Ovary (tissue), 9 donors: Measurements from ENCODE around the gene ZNF385C. TPM values are rescaled to one million over a fixed set of nuclear protein-coding genes. Genes with fewer than 3 reads are reported as not detected.

ENCODE experiments used
- DNase-seq, 5 donors: peaks; one replicate each; pipeline ENCODE4 v3.0.0-alpha.2; 2019 to 2020
- H3K27ac ChIP-seq, 2 donors: fragments of 200-600 bp; one replicate each; pipeline versions ENCODE4 v1.5.1 to v1.8.0; 2019 to 2022
- H3K27me3 ChIP-seq: fragments of 200-600 bp; one replicate; pipeline ENCODE4 v1.8.0; 2022
- H3K36me3 ChIP-seq: fragments of 200-600 bp; sonication (generic); one replicate; pipeline ENCODE4 v1.5.1; 2019
- H3K4me1 ChIP-seq: one replicate; pipeline ENCODE4 v1.8.1; 2013; ENCODE audit warnings: mild to moderate bottlenecking, moderate library complexity; ENCODE audit not compliant: insufficient read depth
- H3K4me3 ChIP-seq: fragments of 200-600 bp; sonication (generic); one replicate; pipeline ENCODE4 v1.5.1; 2017
- H3K9me3 ChIP-seq, 2 donors: fragments of 200-600 bp in 1 of 2; sonication (generic) in 1 of 2; one replicate each; pipeline versions ENCODE4 v1.5.1 to v1.8.1; 2013 to 2019; ENCODE audit warnings: mild to moderate bottlenecking in 1 of 2, moderate library complexity in 1 of 2
- CTCF ChIP-seq, 3 donors: fragments of 450-650 bp in 2 of 3; fragments of 200-600 bp in 1 of 3; IDR thresholded peaks; one replicate each; pipeline versions ENCODE4 v1.5.1 to v1.8.0; 2016 to 2022; ENCODE audit warnings: antibody characterized with exemption in 3 of 3, mild to moderate bottlenecking in 1 of 3
- EP300 ChIP-seq: sonication (generic); formaldehyde crosslinking; IDR thresholded peaks from one replicate; pipeline ENCODE4 v1.6.1; 2017; ENCODE audit warnings: antibody characterized with exemption
- POLR2A ChIP-seq: fragments of 450-650 bp; IDR thresholded peaks from one replicate; pipeline ENCODE4 v1.6.1; 2017; ENCODE audit warnings: antibody characterized with exemption, mild to moderate bottlenecking, moderate library complexity
- whole genome bisulfite sequencing, 3 donors: extraction: QIAGEN DNeasy Blood & Tissue Kit in 1 of 3; methylation state at CpG; one replicate each; pipeline versions ENCODE4 v1.1.5 to v1.1.7; 2013 to 2017; 5-methylcytosine and 5-hydroxymethylcytosine counted together
- intact Hi-C, 4 donors: fragments of 100-400 bp; cut with DNase I; formaldehyde crosslinking; loops; one replicate each; pipeline versions ENCODE4 v1.11.0 to v1.15.1; 2022 to 2023
- polyA plus RNA-seq, 2 donors: library from polyadenylated mRNA; stranded (reverse); fragments of 200-250 nt in 1 of 2; fragments of 350-450 nt in 1 of 2; fragmentation: Illumina TruSeq in 1 of 2; extraction: RNeasy Lipid Tissue Mini Kit (QIAGEN cat#74804) in 1 of 2; gene quantifications; one replicate each; pipeline ENCODE4 v1.2.3, GENCODE V29; 2013 to 2014
- total RNA-seq, 7 donors: library from RNA; depleted of rRNA in 2 of 7; stranded (reverse); fragments of >200 nt in 2 of 7; fragmentation: NEBNext Ultra II Directional in 3 of 7; extraction: Animal tissue kit (Norgen Biotek cat#: 25700) in 3 of 7; gene quantifications; one replicate each; pipeline versions ENCODE4 v1.1.0 to v1.2.4, GENCODE V29; 2016 to 2023
- donor health status: DM: no; HTN: no; CAD: no; lungs with moderate emphysema.
- donor health status: DM: no; HTN: no; CAD: no.
- donor health status: Bipolar disorder and iron deficiency.
- donor health status: DM: yes; HTN: yes; CAD: no.
- donor health status: DM: no; HTN: no; CAD: no.
- donor health status: DM: yes; HTN: yes; CAD: no.

ZNF385C gene
- total and polyA plus RNA-seq, 9 donors = 0.36 to 3.0 (median 1.7) TPM

DNA sequence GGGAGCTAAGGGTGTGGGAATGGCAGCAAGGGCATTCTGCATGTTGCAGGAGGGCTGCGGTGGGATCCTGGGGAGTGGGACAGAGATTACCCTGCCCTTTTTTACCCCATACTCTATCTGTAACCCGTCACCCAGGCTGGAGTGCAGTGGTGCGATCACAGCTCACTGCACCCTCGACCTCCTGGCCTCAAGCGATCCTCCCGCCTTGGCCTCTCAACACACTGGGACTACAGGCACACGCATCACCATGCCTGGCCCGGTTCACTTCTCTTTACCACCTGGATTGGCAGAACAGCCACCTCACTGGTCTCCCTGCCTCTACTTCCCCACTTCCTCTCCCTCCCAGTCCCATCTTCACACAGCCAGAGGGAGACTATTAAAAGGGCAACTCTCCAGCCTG is 9.5 kb downstream of the ZNF385C start:
- no peak for TF ChIP-seq POLR2A
- TF ChIP-seq CTCF (IDR thresholded peaks at IDR 0.05) = no peak
- no peak for TF ChIP-seq EP300
- Histone ChIP-seq H3K27me3 (no peaks in the 10 kb centered on the region), H3K4me1 (no peaks in the 10 kb centered on the region), H3K27ac (no peak overlapping the region), H3K9me3 (no peaks in the 10 kb centered on the region), H3K4me3 (no peak overlapping the region), H3K36me3 (no peaks in the 10 kb centered on the region)
- intact Hi-C loops = no loop called here
- no peak for DNase-seq
- WGBS, 3 donors = 85 to 86% (median 86%) methylated on average over 8 of the region's 8 CpGs

DNA sequence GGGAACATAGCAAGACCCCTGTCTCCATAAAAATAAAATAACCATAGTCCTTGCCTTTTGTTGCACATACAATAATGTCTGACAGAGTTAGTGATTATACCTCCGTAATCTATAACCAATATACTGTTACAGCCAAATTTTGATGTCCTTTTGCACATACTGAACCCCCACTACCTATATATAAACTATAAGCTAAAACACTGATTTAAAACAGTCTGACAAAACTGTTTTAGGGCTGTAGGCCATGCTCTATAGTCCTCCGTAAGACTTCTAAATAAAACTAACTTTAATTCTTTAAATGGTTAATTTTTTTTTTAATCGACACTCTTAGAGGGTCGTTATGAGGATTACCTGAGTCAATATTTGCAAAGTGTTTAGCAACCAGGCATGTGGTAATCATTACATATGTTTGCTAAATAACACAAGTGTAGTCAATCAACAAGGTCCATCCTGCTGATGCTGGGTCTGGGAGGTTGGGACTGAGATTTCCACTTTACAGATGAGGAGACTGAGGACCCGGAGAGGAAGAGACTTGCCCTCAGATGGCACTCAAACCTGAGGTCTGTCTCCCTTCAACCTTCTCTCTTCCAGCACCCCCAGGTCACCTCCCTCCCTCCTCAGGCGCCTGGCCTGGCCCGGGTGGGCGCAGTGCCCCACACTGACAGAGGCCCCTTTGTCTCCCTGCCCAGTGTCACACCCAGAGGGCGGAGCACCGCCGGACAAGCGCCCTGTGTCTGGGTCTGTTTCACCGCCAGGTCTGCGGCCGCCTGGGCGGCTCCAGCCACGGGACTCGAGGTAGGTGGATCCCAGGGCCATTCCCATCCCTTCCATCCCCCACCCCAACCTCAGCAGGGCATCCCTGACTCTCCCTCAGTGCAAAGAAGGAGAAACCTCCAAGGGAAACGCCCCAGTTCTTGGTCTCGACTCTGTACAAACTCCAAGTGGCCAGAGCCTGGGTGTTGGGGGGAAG is 10.3 kb downstream of the ZNF385C start:
- Histone ChIP-seq H3K9me3 (no peaks in the 10 kb centered on the region), H3K4me1 (no peaks in the 10 kb centered on the region), H3K36me3 (no peaks in the 10 kb centered on the region), H3K27me3 (no peaks in the 10 kb centered on the region), H3K27ac (no peak overlapping the region), H3K4me3 (no peak overlapping the region)
- WGBS, 3 donors = 73 to 75% (median 74%) methylated on average over 17 to 20 of the region's 20 CpGs
- no peak for DNase-seq
- intact Hi-C loops = no loop called here
- no peak for TF ChIP-seq CTCF (IDR thresholded peaks at IDR 0.05)
- no peak for TF ChIP-seq EP300
- no peak for TF ChIP-seq POLR2A

GRCh38 chr17:42087042-42087701 is 11.1 kb downstream of the ZNF385C start:
- intact Hi-C loops = no loop called here
- TF ChIP-seq CTCF (IDR thresholded peaks at IDR 0.05) = no peak
- TF ChIP-seq EP300 = no peak
- TF ChIP-seq POLR2A = no peak
- Histone ChIP-seq H3K36me3 (no peaks in the 10 kb centered on the region), H3K27me3 (no peaks in the 10 kb centered on the region), H3K9me3 (no peaks in the 10 kb centered on the region), H3K4me1 (no peaks in the 10 kb centered on the region), H3K4me3 (no peak overlapping the region), H3K27ac (no peak overlapping the region)
- no peak for DNase-seq
- WGBS, 3 donors = 50 to 58% (median 51%) methylated on average over 7 of the region's 7 CpGs

DNA sequence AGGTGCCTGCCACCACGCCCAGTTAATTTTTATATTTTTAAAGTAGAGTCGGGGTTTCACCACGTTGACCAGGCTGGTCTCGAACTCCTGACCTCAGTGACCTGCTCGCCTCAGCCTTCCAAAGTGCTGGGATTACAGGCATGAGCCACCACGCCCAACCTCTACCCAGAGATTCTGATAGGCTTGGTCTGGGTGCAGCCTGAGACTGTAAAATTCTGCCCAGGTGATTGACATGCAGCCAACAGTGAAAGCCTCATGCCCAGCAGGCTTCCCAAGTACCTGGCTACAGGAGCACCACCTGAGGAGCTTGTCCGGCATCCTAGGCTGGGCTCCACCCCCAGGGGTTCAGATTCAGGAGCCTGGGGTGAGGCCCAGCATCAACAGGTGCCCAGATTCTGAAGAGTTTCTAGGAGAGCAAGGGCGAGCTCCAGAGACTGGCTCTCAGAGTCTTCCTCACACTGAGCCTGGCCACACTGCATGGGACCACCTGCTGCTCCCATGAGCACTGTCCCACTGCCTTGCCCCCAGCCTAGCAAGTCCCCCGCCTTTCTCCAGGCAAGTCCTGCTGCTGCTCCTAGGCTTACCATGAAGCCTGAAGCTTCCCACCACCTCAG is 16.6 kb downstream of the ZNF385C start:
- Histone ChIP-seq H3K4me1 (no peaks in the 10 kb centered on the region), H3K27me3 (no peaks in the 10 kb centered on the region), H3K4me3 (no peak overlapping the region), H3K9me3 (no peaks in the 10 kb centered on the region), H3K36me3 (no peaks in the 10 kb centered on the region), H3K27ac (no peak overlapping the region)
- intact Hi-C loops = no loop called here
- DNase-seq = no peak
- 88 to 90% (median 89%) methylated on average over 9 of the region's 9 CpGs for WGBS, 3 donors
- TF ChIP-seq POLR2A (no peak), EP300 (no peak), CTCF (IDR thresholded peaks at IDR 0.05) (no peak)
